Spleen (tissue), 7 donors: ENCODE results near the gene PPP2R2D.

Source experiments
- CTCF ChIP-seq, 11 experiments: fragments of 200-600 bp in 7 of 11; fragments of 450-650 bp in 4 of 11; sonication (generic) in 4 of 11; IDR thresholded peaks in 8 of 11; conservative IDR thresholded peaks in 3 of 11; 1 replicate in 7 of 11; 2 replicates in 4 of 11; pipeline versions ENCODE4 v1.4.0 to v1.8.0; 2016 to 2021; ENCODE audit warnings: antibody characterized with exemption in 11 of 11, inconsistent platforms in 4 of 11, mild to moderate bottlenecking in 1 of 11
- POLR2A ChIP-seq, 3 donors: fragments of 450-650 bp; IDR thresholded peaks; one replicate each; pipeline ENCODE4 v1.5.1; 2017; ENCODE audit warnings: antibody characterized with exemption in 3 of 3, mild to moderate bottlenecking in 1 of 3
- POLR2AphosphoS5 ChIP-seq, 3 donors: sonication (generic); formaldehyde crosslinking; IDR thresholded peaks; one replicate each; pipeline ENCODE4 v1.5.1; 2017; ENCODE audit warnings: antibody characterized with exemption in 3 of 3
- donor health status: DM: no; HTN: no; CAD: no; lungs with moderate emphysema.
- donor health status: DM: no; HTN: no; CAD: no.
- donor health status: DM: no; HTN: no; CAD: no.

- no peak for TF ChIP-seq CTCF (IDR thresholded peaks at IDR 0.05 in 8 of 11, conservative IDR thresholded peaks at IDR 0.05 in 3 of 11)
- TF ChIP-seq POLR2A (IDR thresholded peaks at IDR 0.05), result no peak
- TF ChIP-seq POLR2AphosphoS5 (IDR thresholded peaks at IDR 0.05), result no peak
Observed at GRCh38 chr10:131882151-131882550, 18.7 kb upstream of the PPP2R2D start.
